OCI-LY7 (cell line): Measurements from ENCODE around the gene ETFB. TPM values are rescaled to one million over a fixed set of nuclear protein-coding genes. Genes with fewer than 3 reads are reported as not detected.

Source experiments
- BruUV-seq: library from RNA; stranded (reverse); fragments of 400-500 nt; replicated peaks from 2 replicates; lab custom pipeline; 2021; lab: Mats Ljungman, UMichigan
- CTCF ChIA-PET: fragments of 300-600 bp; sonication (Branson Sonifier 250); formaldehyde crosslinking; loops from one replicate; lab custom pipeline; 2022; ENCODE audit warnings: antibody characterized with exemption; ENCODE audit not compliant: unreplicated experiment; lab: Charles Lee
- POLR2A ChIA-PET: fragments of 300-600 bp; sonication (Branson Sonifier 250); formaldehyde crosslinking; loops from one replicate; lab custom pipeline; 2022; ENCODE audit warnings: antibody characterized with exemption; lab: Charles Lee
- DNase-seq: peaks from one replicate; pipeline ENCODE4 v3.0.0-alpha.2; 2015; ENCODE audit warnings: low spot score
- H2AFZ ChIP-seq: fragments of 200-600 bp; sonication (generic), shearing (Covaris generic); 2 replicates; pipeline ENCODE4 v1.6.1; 2014; ENCODE audit warnings: mild to moderate bottlenecking, antibody characterized with exemption, low read length, moderate library complexity
- H3K27ac ChIP-seq: fragments of 200-600 bp; sonication (generic); 2 replicates; pipeline ENCODE4 v1.5.1; 2014; ENCODE audit warnings: mixed run types, low read depth, mild to moderate bottlenecking, moderate library complexity, low read length, inconsistent platforms; ENCODE audit not compliant: poor library complexity, severe bottlenecking
- H3K36me3 ChIP-seq: fragments of 200-600 bp; sonication (generic); 2 replicates; pipeline ENCODE4 v1.6.1; 2014; ENCODE audit warnings: mild to moderate bottlenecking, antibody characterized with exemption, low read length, moderate library complexity, mixed read lengths; ENCODE audit not compliant: insufficient read depth
- H3K4me1 ChIP-seq: fragments of 200-600 bp; sonication (generic); 2 replicates; pipeline ENCODE4 v1.5.1; 2014; ENCODE audit warnings: mild to moderate bottlenecking, low read length; ENCODE audit not compliant: insufficient read depth, poor library complexity, severe bottlenecking
- H3K4me2 ChIP-seq: fragments of 200-600 bp; sonication (generic); 2 replicates; pipeline ENCODE4 v1.6.1; 2014; ENCODE audit warnings: mild to moderate bottlenecking, low read length
- H3K4me3 ChIP-seq: fragments of 200-600 bp; sonication (generic); 2 replicates; pipeline ENCODE4 v1.5.1; 2014; ENCODE audit warnings: mild to moderate bottlenecking, low read depth, low read length; ENCODE audit not compliant: poor library complexity, severe bottlenecking
- H3K79me2 ChIP-seq: fragments of 200-600 bp; sonication (generic); 2 replicates; pipeline ENCODE4 v1.6.1; 2016; ENCODE audit warnings: low read depth, mild to moderate bottlenecking, low read length, moderate library complexity, mixed read lengths; ENCODE audit not compliant: insufficient read depth
- H3K9me2 ChIP-seq: fragments of 200-600 bp; sonication (generic); 2 replicates; pipeline ENCODE4 v1.6.1; 2016; ENCODE audit warnings: mild to moderate bottlenecking, low read length, mixed read lengths; ENCODE audit not compliant: insufficient read depth
- H3K9me3 ChIP-seq: fragments of 200-600 bp; sonication (generic); 2 replicates; pipeline ENCODE4 v1.6.1; 2014; ENCODE audit warnings: mild to moderate bottlenecking, mixed run types, low read length, mixed read lengths
- H4K20me1 ChIP-seq: fragments of 200-600 bp; sonication (generic); 2 replicates; pipeline ENCODE4 v1.6.1; 2014; ENCODE audit warnings: mild to moderate bottlenecking, antibody characterized with exemption, low read length, moderate library complexity, mixed read lengths; ENCODE audit not compliant: insufficient read depth
- EZH2phosphoT487 ChIP-seq: fragments of 200-600 bp; sonication (generic); IDR thresholded peaks from 2 replicates; pipeline ENCODE4 v1.6.1; 2018; ENCODE audit warnings: low read depth, borderline replicate concordance, mild to moderate bottlenecking, mixed run types, antibody characterized with exemption, low read length, moderate library complexity, mixed read lengths
- intact Hi-C: fragments of 100-400 bp; cut with micrococcal nuclease; formaldehyde crosslinking; loops from one replicate; pipeline ENCODE4 v1.10.0; 2022; ENCODE audit not compliant: unreplicated experiment
- total RNA-seq, 2 experiments: library from RNA; depleted of rRNA in 1 of 2; stranded (reverse); fragments of >200 nt in 1 of 2; shearing (Covaris generic) in 1 of 2; gene quantifications; 2 replicates each; pipeline ENCODE4 v1.2.3, GENCODE V29; 2014 to 2022
- TF ChIP-seq, protein P1 (sequence below): fragments of 200-600 bp; sonication (generic); conservative IDR thresholded peaks from 2 replicates; pipeline ENCODE4 v1.5.1; 2014; ENCODE audit warnings: mild to moderate bottlenecking, antibody characterized with exemption, low read length, moderate library complexity, mixed read lengths

The ETFB gene
- total RNA-seq, 2 experiments from 2014 or later, result 58.2 to 71.6 TPM

DNA sequence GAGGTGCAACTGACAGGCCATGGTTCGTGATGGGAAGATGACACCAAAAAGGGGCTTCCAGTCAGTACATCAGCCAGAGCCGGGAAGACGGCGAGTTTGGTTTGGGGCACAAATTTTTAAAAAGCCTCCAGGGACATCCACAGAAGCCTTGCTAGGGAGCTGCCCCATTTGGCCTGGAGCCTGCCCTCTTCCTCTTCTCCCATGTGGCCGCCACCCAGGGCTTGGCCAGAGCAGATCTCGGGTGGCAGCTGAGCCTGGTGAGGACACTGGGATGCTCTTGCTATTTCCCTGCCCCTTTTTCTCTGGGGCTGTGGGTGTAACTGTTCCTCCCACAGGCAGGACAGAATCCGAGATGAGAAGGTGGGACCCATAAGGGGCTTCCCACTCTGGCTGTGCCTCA, 8.2 kb downstream of the ETFB start:
- intact Hi-C loops, result no loop called here
- no peak overlapping the region for H3K4me3 ChIP-seq
- H3K4me2 ChIP-seq, result no peak overlapping the region
- TF ChIP-seq, protein P1, sequence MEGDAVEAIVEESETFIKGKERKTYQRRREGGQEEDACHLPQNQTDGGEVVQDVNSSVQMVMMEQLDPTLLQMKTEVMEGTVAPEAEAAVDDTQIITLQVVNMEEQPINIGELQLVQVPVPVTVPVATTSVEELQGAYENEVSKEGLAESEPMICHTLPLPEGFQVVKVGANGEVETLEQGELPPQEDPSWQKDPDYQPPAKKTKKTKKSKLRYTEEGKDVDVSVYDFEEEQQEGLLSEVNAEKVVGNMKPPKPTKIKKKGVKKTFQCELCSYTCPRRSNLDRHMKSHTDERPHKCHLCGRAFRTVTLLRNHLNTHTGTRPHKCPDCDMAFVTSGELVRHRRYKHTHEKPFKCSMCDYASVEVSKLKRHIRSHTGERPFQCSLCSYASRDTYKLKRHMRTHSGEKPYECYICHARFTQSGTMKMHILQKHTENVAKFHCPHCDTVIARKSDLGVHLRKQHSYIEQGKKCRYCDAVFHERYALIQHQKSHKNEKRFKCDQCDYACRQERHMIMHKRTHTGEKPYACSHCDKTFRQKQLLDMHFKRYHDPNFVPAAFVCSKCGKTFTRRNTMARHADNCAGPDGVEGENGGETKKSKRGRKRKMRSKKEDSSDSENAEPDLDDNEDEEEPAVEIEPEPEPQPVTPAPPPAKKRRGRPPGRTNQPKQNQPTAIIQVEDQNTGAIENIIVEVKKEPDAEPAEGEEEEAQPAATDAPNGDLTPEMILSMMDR, result no peak
- no peak for TF ChIP-seq EZH2phosphoT487
- no TSS peak for BruUV-seq
- H4K20me1 ChIP-seq, result no peaks in the 10 kb centered on the region
- DNase-seq, result no peak
- no peaks in the 10 kb centered on the region for H3K79me2 ChIP-seq
- no peaks in the 10 kb centered on the region for H3K9me2 ChIP-seq
- H3K27ac ChIP-seq, result no peak overlapping the region
- no peak overlapping the region for H2AFZ ChIP-seq
- POLR2A ChIA-PET, result no interaction called here
- peaks cover 11% of the 10 kb centered on the region for H3K4me1 ChIP-seq
- no peaks in the 10 kb centered on the region for H3K9me3 ChIP-seq
- no peaks in the 10 kb centered on the region for H3K36me3 ChIP-seq
- CTCF ChIA-PET, result interaction anchor here (1.0 kb wide), 1 partner anchor 18 kb away, joined by 4 read pairs; no protein-coding TSS in a partner anchor

DNA sequence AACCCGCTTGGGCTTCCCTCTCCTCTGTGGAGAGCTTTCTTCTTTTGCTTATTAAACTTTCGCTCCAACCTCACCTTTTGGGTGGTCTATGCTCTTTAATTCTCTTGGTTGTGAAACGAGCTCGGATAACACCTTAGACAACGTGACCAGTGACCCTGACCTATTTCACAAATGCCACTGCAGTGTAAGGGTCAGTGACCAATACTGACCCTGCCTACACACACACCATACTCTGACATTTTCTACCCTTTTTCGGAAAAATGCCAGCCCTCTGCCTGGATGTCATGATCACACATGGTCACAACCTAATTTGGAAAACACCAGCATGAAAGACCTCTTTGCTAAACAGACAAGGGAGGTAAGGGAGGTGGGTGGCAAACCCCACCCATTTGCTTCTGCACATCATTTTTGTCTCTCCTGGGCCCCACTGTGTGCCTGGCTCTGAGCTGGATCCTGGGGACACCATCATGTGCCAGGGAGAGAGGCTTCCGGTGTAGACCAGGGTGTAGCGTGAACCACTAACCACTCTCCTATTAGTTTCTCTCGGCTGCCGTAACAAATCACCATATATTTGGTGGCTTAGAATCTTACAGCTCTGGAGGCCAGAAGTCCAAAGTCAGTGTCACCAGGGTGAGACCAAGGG, 9.9 kb downstream of the ETFB start:
- Histone ChIP-seq H3K9me2 (no peaks in the 10 kb centered on the region), H3K9me3 (no peaks in the 10 kb centered on the region), H3K79me2 (no peaks in the 10 kb centered on the region), H3K27ac (no peak overlapping the region), H3K4me2 (no peak overlapping the region), H3K4me1 (no peaks in the 10 kb centered on the region), H3K4me3 (no peak overlapping the region), H2AFZ (no peak overlapping the region), H4K20me1 (no peaks in the 10 kb centered on the region), H3K36me3 (no peaks in the 10 kb centered on the region)
- no peak for DNase-seq
- TF ChIP-seq, protein P1, result no peak
- no peak for TF ChIP-seq EZH2phosphoT487
- ChIA-PET POLR2A (no interaction called here), CTCF (no interaction called here)
- intact Hi-C loops, result no loop called here
- BruUV-seq, result no TSS peak

DNA sequence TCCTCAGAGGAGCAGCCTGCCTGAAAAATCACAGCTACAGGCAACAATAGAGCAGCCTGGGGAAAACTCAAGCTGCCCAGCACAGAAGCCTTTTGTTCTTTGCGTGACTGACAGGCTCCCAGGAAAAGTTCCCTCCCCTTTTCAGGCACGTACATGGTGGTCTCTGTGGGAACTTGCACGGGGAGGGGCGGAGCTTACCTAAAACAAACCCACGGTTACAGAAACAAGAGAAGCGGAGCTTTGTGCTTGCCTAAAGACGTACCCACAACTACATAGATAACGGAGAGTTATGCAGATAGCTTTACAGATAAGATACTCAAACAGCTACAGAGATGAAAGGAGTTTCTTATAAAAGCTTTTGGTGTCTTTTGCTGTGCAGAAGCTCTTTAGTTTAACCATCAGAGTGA, 11.4 kb downstream of the ETFB start:
- ChIA-PET POLR2A (interaction anchor here (0.8 kb wide), 1 partner anchor 12 kb away, joined by 3 read pairs; no protein-coding TSS in a partner anchor), CTCF (no interaction called here)
- TF ChIP-seq, protein P1, result no peak
- TF ChIP-seq EZH2phosphoT487, result no peak
- H3K27ac ChIP-seq, result no peak overlapping the region
- H3K9me3 ChIP-seq, result no peaks in the 10 kb centered on the region
- no peaks in the 10 kb centered on the region for H3K9me2 ChIP-seq
- intact Hi-C loops, result no loop called here
- no peaks in the 10 kb centered on the region for H3K36me3 ChIP-seq
- no peaks in the 10 kb centered on the region for H3K79me2 ChIP-seq
- no TSS peak for BruUV-seq
- no peak overlapping the region for H3K4me3 ChIP-seq
- no peak overlapping the region for H2AFZ ChIP-seq
- no peaks in the 10 kb centered on the region for H3K4me1 ChIP-seq
- no peak overlapping the region for H3K4me2 ChIP-seq
- no peaks in the 10 kb centered on the region for H4K20me1 ChIP-seq
- DNase-seq, result no peak
